ENCODE data around the gene ANKIB1.
"Not testable (repeated sequence)": the region's sequence is repeated elsewhere in the genome, so short reads cannot be mapped to it uniquely, and the experiment has no call there.

The ANKIB1 gene

DNA sequence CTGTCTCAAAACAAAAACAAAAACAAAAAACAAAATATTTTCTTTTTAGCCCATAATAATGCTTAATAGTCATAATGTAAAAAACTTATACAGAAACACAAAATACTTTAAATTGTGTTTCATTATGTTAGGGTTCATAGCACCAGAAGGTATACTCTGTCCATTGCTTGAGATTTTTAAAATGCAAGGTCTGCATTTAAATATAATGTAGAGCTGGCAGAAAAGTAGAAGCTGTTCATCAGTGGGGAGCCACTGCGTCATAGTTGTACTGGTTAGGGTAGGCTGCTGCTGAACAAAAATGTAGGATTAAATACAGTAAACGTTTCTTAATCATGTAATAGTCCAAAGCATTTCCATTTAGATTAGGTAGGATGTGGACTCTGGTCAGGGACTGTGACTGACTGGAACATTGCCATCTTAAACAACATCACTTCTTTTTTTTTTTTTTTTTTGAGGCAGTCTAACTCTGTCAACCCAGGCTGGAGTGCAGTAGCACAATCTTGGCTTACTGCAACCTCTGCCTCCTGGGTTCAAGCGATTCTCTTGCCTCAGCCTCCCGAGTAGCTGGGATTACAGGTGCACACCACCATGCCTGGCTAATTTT, 85.2 kb downstream of the ANKIB1 start:
- DNase-seq (ENCODE audit: low read depth in 3 of 3): no peak

DNA sequence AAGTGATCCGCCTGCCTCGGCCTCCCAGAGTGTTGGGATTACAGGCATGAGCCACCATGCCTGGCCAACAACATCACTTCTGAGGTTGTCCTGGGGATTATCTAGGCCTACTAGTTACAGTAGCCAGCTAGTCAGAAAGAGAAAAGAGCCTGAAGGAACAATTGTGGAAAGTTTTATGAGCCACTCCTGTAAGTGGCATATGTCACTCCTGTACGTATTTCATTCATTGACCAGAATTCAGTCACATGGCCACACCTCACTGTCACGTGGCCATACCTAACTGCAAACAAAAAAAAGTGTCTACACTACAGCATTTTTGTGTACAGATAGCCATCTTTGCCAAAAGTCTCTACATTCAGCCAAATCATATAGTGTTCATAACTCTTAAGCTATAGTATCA, 85.7 kb downstream of the ANKIB1 start:
- no peak for DNase-seq (ENCODE audit: low read depth in 3 of 3)

DNA sequence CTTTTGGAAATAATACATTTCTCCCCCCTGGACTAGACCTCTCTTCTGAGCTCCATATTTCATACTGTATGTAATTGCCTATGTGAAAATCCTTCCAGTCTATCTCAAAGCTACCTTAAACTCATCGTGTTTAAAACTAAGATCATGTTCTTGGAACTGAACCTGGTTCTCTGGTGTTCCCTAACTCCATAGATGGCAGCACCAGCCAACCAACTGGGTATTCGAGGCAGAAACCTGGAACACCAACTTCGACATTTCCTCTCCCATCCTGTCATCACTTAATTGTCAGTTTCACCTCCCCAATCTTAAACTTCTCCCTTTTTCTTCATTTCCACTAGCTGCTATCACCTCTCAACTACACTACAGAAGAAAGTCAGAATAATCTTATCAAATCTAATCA, 87.0 kb downstream of the ANKIB1 start:
- DNase-seq (ENCODE audit: low read depth in 3 of 3): no peak

- no peak for DNase-seq (ENCODE audit: low read depth in 3 of 3)
Measured at GRCh38 chr7:92333866-92334265, 88.1 kb downstream of the ANKIB1 start.

DNA sequence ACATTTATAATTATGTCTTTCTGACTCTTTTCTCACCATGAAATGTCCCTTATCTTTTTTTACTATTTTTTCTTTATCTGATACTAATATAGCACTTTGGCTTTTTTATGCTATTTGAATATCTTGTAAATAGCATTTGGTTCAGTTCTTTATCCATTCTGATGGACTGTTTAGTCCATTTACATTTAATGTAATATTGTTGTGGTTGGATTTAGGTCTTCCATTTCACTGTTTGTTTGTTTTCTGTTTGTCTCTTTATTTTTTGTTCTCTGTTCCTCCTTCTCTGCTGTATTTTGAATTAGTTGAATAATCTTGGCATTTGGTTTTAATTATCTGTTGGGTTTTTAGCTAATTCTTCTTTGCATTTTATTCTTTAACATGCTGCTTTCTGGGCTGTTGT, 89.8 kb downstream of the ANKIB1 start:
- no peak for DNase-seq (ENCODE audit: low read depth in 3 of 3)

- no peak for DNase-seq (ENCODE audit: low read depth in 3 of 3)
Measured at GRCh38 chr7:92336662-92337340, 91.0 kb downstream of the ANKIB1 start.

- DNase-seq (ENCODE audit: low read depth in 3 of 3): no peak
Measured at GRCh38 chr7:92340016-92340415, 94.2 kb downstream of the ANKIB1 start.

DNA sequence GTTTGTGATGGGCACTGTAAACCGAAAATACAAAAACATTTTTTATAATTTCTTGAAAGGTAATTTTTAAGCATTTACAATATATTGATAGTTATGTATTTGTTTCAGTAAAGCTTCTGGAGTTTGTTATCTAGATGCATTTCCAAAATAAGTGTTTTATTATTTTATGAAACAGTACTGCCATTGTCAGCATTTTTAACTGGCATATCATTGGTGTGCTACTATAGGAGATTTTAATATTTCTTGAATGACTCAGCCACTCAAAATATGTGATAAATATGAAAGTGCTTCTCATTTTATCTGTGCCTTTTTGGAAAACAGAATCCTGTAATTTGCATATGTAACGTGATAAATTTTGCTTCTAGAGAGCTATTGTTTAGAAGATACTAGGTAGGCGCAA, 97.9 kb downstream of the ANKIB1 start:
- DNase-seq (ENCODE audit: low read depth in 3 of 3): no peak

- no peak for DNase-seq (ENCODE audit: low read depth in 3 of 3)
Measured at GRCh38 chr7:92352009-92352408, 106.2 kb downstream of the ANKIB1 start.

- DNase-seq (ENCODE audit: low read depth in 3 of 3): no peak
Measured at GRCh38 chr7:92354214-92354613, 108.4 kb downstream of the ANKIB1 start.

GRCh38 chr7:92356406-92356805, 110.6 kb downstream of the ANKIB1 start:
- no peak for DNase-seq (ENCODE audit: low read depth in 3 of 3)

- no peak for DNase-seq (ENCODE audit: low read depth in 3 of 3)
Measured at GRCh38 chr7:92357260-92357659, 111.5 kb downstream of the ANKIB1 start.

DNA sequence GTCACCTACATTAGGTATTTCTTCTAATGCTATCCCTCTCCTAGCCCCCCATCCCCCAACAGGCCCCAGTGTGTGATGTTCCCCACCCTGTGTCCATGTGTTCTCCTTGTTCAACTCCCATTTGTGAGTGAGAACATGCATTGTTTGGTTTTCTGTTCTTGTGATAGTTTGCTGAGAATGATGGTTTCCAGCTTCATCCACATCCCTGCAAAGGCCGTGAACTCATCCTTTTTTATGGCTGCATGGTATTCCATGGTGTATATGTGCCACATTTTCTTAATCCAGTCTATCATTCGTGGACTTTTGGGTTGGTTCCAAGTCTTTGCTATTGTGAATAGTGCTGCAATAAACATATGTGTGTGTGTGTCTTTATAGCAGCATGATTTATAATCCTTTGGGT, 113.4 kb downstream of the ANKIB1 start:
- not testable (repeated sequence) for DNase-seq (ENCODE audit: low read depth in 3 of 3)

GRCh38 chr7:92359801-92360200, 114.0 kb downstream of the ANKIB1 start:
- DNase-seq (ENCODE audit: low read depth in 3 of 3): no peak

- no peak for DNase-seq (ENCODE audit: low read depth in 3 of 3)
Measured at GRCh38 chr7:92360387-92360786, 114.6 kb downstream of the ANKIB1 start.

GRCh38 chr7:92362131-92362530, 116.4 kb downstream of the ANKIB1 start:
- DNase-seq (ENCODE audit: low read depth in 3 of 3): no peak

- DNase-seq (ENCODE audit: low read depth in 3 of 3): no peak
Measured at GRCh38 chr7:92366730-92367129, 121.0 kb downstream of the ANKIB1 start.

DNA sequence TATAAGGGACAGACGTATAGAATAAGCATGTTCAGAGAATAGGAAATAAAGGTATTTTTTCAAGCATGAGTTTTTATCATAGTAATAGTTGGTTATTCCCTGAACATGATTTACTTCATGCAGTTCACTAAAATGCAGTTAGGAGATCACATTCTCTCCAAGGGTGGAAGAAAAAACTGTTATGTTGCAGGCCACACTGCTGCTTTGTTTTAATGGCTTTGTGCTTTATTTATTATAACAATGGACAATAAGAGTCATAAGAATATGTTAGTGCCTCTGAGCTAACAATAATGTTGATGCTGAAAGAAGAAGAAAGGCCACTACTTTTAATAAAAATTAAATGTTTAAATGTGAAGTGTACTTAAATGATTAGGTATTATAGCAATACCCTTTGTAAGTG, 123.0 kb downstream of the ANKIB1 start:
- DNase-seq (ENCODE audit: low read depth in 3 of 3): no peak

DNA sequence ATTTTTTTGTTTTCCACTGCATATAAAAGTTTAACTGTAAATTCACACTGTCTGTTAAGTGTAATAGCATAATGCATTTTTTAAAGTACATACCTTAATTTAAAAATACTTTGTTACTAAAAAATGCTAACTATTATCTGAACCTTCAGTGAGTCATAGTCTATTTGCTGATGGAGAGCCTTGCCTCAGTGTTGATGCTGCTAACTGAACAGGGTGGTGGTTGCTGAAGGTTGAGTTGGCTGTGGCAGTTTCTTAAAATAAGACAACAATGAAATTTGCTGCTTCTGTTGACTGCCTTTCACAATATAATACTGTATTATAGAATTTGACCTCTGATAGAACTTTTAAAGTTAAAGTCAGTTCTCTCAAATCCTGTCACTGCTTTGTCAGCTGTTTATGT, 129.2 kb downstream of the ANKIB1 start:
- DNase-seq (ENCODE audit: low read depth in 3 of 3): no peak

DNA sequence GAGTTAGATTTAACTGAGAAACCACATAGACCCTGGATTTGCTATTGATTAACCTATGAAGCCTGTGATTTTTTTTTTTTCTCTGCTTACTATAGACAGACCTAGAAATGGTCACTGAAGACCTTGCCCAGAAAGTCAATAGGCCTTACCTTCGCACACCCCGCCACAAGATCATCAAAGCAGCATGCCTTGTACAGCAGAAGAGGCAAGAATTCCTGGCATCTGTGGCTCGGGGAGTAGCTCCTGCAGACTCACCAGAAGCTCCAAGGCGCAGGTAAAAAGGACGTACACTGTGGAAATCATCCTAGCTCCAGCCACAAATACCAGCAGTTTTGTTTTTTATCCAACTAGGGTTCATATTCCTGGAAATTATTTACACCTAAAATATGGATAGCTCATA, 145.3 kb downstream of the ANKIB1 start:
- no peak for DNase-seq (ENCODE audit: low read depth in 3 of 3)

- DNase-seq (ENCODE audit: low read depth in 3 of 3): no peak
Measured at GRCh38 chr7:92397542-92397941, 151.8 kb downstream of the ANKIB1 start.

DNA sequence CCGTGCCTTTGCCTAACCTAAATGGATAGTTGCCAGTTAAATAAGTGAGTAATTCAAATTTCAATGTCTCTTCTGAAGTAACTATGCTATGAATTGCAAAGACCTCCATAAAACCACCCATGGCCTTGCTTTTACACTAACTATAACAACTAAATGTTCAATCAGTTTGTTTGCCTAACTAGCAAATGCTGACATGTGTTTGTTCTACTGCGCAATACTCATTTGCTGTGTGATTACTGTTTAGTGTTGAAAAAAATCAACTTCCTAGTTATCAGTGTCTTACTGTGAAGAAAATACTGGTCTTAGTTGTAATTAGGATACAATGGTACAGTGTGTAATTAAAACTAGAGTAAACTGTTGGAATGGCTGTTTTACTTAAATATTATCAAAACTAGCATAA, 154.2 kb downstream of the ANKIB1 start:
- DNase-seq (ENCODE audit: low read depth in 3 of 3): no peak

DNA sequence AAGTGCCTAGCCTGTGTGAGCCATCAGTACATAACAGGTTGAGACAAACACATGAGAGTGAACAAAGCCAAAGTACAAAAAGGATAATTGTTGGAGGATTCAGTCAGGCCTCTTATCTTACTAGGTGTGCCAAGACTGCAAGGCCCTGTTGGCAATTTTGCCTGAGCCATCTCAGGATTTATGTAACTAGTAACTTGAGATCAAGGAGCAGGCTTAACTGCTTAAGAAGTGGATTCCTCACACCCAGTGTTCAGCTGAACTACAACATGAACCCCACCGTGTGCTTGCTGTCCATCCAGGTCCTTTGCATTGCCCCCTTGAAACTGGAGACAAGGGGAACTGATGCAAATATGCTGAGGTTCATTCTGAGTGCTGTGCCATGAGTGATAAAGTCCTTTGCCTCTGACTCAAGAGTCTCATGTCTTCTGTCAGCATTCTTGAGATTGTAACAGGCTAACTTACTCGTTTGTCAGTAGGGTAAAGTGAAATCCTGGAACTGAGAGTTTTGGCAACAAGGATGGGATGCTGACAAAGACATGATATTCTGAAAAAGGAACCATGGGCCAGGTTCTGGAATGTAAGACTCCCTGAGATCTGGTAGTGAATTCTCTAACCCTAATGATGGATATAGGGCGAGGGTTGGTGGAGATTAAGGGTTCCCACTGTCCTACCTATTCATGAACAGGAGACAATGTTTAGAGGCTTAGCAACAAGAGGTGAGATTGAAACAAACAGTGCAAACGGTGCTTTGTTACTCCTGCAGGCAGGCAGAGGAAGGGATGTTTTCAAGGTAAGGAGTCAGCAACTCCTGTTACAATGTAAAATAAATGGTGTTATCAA, 157.4 kb downstream of the ANKIB1 start:
- no peak for DNase-seq (ENCODE audit: low read depth in 3 of 3)

Measured in stimulated activated CD4-positive, alpha-beta T cell treated with anti-CD3 and anti-CD28 coated beads, TNF-alpha, amount 100 ng/mL, for 48 hours (primary cell).